Neutrophil (primary cell): ENCODE results near the gene INVS.
"Not testable (repeated sequence)": the region's sequence is repeated elsewhere in the genome, so short reads cannot be mapped to it uniquely, and the experiment has no call there.

Source experiments
- H3K27ac ChIP-seq: fragments of 200-600 bp; sonication (generic); 2 replicates; pipeline ENCODE4 v1.5.1; 2016; ENCODE audit warnings: mild to moderate bottlenecking, moderate library complexity
- H3K27me3 ChIP-seq: fragments of 200-600 bp; sonication (generic); 2 replicates; pipeline ENCODE4 v1.6.0; 2016; ENCODE audit warnings: mild to moderate bottlenecking
- H3K36me3 ChIP-seq: fragments of 200-600 bp; sonication (generic); 2 replicates; pipeline ENCODE4 v1.5.1; 2017
- H3K4me1 ChIP-seq, 2 experiments: fragments of 200-600 bp in 1 of 2; sonication (generic) in 1 of 2; 1 replicate in 1 of 2; 2 replicates in 1 of 2; pipeline versions ENCODE4 v1.5.1 to v1.6.1; 2013 to 2016; ENCODE audit warnings: low read depth in 1 of 2, low read length in 1 of 2, mild to moderate bottlenecking in 1 of 2, moderate library complexity in 1 of 2; ENCODE audit not compliant: control insufficient read depth in 1 of 2, insufficient read depth in 1 of 2
- H3K4me3 ChIP-seq, 2 experiments: fragments of 200-600 bp in 1 of 2; sonication (generic) in 1 of 2; 1 replicate in 1 of 2; 2 replicates in 1 of 2; pipeline ENCODE4 v1.5.1; 2013 to 2016; ENCODE audit warnings: low read depth in 1 of 2, low read length in 1 of 2, mild to moderate bottlenecking in 1 of 2, moderate library complexity in 1 of 2
- H3K9me3 ChIP-seq: fragments of 200-600 bp; sonication (generic); 2 replicates; pipeline ENCODE4 v1.5.1; 2016
- CTCF ChIP-seq: fragments of 200-600 bp; sonication (generic); IDR thresholded peaks from 2 replicates; pipeline ENCODE4 v1.5.1; 2016; ENCODE audit warnings: antibody characterized with exemption

INVS gene

GRCh38 chr9:100057624-100058023 lies 41.4 kb upstream of the INVS start:
- Histone ChIP-seq H3K9me3 (no peaks in the 10 kb centered on the region), H3K36me3 (peaks cover 36% of the 10 kb centered on the region), H3K27ac (no peak overlapping the region), H3K27me3 (no peaks in the 10 kb centered on the region), H3K4me3 (no peak overlapping the region), H3K4me1 (no peaks in the 10 kb centered on the region)
- no peak for TF ChIP-seq CTCF

DNA sequence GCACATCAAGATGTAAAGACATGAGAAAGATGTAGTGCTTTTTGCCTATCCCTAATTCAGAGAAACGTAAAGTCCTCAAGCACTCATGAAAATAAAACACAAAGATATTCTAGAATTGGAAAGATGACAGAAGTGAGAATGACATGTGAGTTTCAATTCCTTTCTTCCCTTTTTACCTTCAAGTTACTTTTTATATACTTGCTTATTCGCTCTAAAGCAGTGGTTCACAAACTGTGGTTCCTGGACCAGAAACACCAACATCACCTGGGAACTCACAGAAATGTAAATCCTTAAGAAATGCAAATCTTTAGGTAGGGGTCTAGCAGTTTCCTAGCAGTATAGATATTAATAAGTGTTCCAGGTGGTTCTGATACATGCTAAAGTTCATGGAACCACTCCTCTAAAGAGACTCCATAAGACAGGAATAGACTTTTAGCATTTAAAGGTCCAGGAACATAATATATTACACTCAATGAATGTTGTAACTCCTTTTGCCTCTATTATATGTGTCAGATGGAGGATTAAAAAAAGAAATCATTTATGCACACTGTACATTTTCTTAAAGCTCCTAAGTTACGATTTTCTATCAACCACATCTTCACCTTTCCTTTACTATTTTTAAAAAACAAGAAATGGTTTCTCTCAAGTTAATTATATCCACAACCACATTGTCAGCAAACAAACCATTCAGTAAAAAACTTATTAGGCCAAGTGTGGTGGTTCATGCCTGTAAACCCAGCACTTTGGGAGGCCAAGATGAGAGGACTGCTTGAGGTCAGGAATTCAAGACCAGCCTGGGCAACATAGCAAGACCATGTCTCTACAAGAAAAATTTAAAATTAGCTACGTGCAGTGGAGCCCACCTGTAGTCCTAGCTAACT lies 40.1 kb upstream of the INVS start:
- TF ChIP-seq CTCF = no peak
- H3K36me3 ChIP-seq = peaks cover 36% of the 10 kb centered on the region
- H3K4me1 ChIP-seq = no peaks in the 10 kb centered on the region
- no peak overlapping the region for H3K4me3 ChIP-seq
- H3K9me3 ChIP-seq = no peaks in the 10 kb centered on the region
- H3K27me3 ChIP-seq = no peaks in the 10 kb centered on the region
- no peak overlapping the region for H3K27ac ChIP-seq

DNA sequence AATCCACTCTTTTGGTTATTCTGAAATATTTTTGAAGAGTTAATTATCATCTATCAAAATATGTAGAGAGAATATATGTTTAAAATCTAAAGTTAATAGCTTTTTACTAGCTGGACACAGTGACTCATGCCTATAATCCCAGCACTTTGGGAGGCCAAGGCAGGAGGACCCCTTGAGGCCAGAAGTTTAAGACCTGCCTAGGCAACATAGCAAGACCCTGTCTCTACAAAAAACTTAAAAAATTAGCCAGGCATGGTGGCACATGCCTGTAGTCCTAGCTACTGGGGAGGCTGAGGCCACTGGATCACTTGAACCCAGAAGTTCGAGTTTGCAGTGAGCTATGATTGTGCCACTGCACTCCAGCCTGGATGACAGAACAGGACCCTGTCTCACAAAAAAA lies 36.4 kb upstream of the INVS start:
- not testable (repeated sequence) for H3K27ac ChIP-seq, H3K27me3 ChIP-seq, H3K9me3 ChIP-seq, H3K4me3 ChIP-seq, H3K4me1 ChIP-seq
- peaks cover 17% of the 10 kb centered on the region for H3K36me3 ChIP-seq

DNA sequence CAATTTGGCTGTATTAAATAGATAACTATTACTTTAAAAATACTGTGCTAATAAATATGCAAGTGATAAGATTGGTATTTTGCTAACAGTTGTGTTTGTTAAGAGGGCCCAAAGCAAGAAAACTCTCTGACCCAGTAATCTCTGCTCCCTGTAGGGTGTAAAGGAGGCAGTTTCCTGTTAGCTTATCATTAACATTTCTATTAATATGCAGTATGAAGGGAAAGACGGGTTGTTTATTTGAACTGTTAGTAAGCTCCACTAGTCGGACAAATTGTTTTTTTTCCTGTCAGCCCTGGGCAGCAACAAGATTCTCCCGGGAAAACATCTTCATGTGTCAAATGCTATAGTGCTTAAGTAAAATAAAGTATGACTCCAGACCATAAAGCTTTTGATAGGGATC lies 35.9 kb upstream of the INVS start:
- Histone ChIP-seq H3K4me1 (peaks cover 0 to 3% of the 10 kb centered on the region in 2 experiments), H3K27ac (no peak overlapping the region), H3K9me3 (no peaks in the 10 kb centered on the region), H3K36me3 (peaks cover 12% of the 10 kb centered on the region), H3K27me3 (no peaks in the 10 kb centered on the region), H3K4me3 (no peak overlapping the region)
- no peak for TF ChIP-seq CTCF

GRCh38 chr9:100064872-100065581 lies 34.0 kb upstream of the INVS start:
- TF ChIP-seq CTCF = no peak
- Histone ChIP-seq H3K4me3 (no peak overlapping the region), H3K27ac (no peak overlapping the region), H3K4me1 (peaks cover 0 to 3% of the 10 kb centered on the region in 2 experiments), H3K36me3 (no peaks in the 10 kb centered on the region), H3K27me3 (no peaks in the 10 kb centered on the region), H3K9me3 (no peaks in the 10 kb centered on the region)

DNA sequence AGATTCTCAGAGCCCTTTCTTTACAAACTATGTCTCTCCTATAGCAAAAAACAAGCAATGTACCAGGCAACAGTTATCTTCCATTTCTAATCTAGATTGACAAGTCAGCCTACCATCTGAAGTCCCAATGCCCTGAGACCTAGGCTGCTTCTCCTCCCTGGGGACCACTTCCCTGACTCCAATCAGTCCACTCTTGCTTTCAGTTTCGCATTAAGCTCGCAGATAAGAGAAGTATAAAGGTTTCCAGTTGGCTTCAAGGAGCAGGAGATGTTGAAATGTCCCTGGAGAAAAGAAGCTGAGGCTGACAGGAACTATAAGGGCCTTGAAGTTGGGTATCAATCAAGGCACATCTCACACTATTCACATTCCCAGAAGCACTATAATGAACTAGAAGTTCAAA lies 32.5 kb upstream of the INVS start:
- no peak overlapping the region for H3K4me3 ChIP-seq
- H3K27ac ChIP-seq = peak overlapping the region; percentile 46
- H3K9me3 ChIP-seq = no peaks in the 10 kb centered on the region
- no peaks in the 10 kb centered on the region for H3K27me3 ChIP-seq
- TF ChIP-seq CTCF = no peak
- no peaks in the 10 kb centered on the region for H3K36me3 ChIP-seq
- peaks cover 0 to 3% of the 10 kb centered on the region in 2 experiments for H3K4me1 ChIP-seq

GRCh38 chr9:100067990-100068389 lies 31.1 kb upstream of the INVS start:
- H3K27ac ChIP-seq = not testable (repeated sequence)

DNA sequence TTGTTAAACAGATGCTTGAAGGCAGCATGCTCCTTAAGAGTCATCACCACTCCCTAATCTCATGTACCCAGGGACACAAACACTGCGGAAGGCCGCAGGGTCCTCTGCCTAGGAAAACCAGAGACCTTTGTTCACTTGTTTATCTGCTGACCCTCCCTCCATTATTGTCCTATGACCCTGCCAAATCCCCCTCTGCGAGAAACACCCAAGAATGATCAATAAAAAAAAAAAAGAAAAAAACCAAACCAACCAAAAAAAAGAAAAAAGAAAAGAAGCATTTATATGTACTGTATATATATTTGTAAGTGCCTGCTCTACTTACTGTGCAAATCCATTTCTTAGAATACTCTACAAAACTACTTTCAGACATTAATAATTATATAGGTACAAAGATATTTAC lies 30.0 kb upstream of the INVS start:
- H3K4me3 ChIP-seq, H3K27ac ChIP-seq, H3K27me3 ChIP-seq, H3K36me3 ChIP-seq, H3K4me1 ChIP-seq, H3K9me3 ChIP-seq: not testable (repeated sequence)

More at GRCh38 chr9:100067990-100068389, 31.1 kb upstream of the INVS start:
- H3K36me3 ChIP-seq, H3K4me3 ChIP-seq, H3K4me1 ChIP-seq, H3K9me3 ChIP-seq, H3K27me3 ChIP-seq: not testable (repeated sequence)
